Tibial artery (tissue), 4 donors: Measurements from ENCODE around the gene PCDHAC2.

Source experiments
- DNase-seq, 2 donors: peaks; one replicate each; pipeline ENCODE4 v3.0.0-alpha.2; 2019
- H3K27ac ChIP-seq, 2 donors: fragments of 200-600 bp; sonication (generic) in 1 of 2; 1 replicate in 1 of 2; 2 replicates in 1 of 2; pipeline ENCODE4 v1.5.1; 2018 to 2019; ENCODE audit warnings: mild to moderate bottlenecking in 1 of 2
- H3K27me3 ChIP-seq, 2 donors: fragments of 200-600 bp; sonication (generic) in 1 of 2; one replicate each; pipeline versions ENCODE4 v1.5.1 to v1.6.0; 2016 to 2019
- H3K36me3 ChIP-seq, 3 donors: fragments of 200-600 bp; sonication (generic) in 2 of 3; one replicate each; pipeline ENCODE4 v1.5.1; 2016 to 2019; ENCODE audit warnings: mild to moderate bottlenecking in 2 of 3
- H3K4me1 ChIP-seq, 4 donors: fragments of 200-600 bp; sonication (generic) in 2 of 4; 1 replicate in 3 of 4; 2 replicates in 1 of 4; pipeline ENCODE4 v1.5.1; 2016 to 2019
- H3K4me3 ChIP-seq, 2 donors: fragments of 200-600 bp; sonication (generic) in 1 of 2; 1 replicate in 1 of 2; 2 replicates in 1 of 2; pipeline ENCODE4 v1.5.1; 2018 to 2019; ENCODE audit warnings: mild to moderate bottlenecking in 2 of 2
- H3K9me3 ChIP-seq, 3 donors: fragments of 200-600 bp; sonication (generic) in 1 of 3; one replicate each; pipeline ENCODE4 v1.5.1; 2016 to 2019
- CTCF ChIP-seq, 2 experiments: fragments of 200-600 bp in 1 of 2; fragments of 450-650 bp in 1 of 2; IDR thresholded peaks; one replicate each; pipeline ENCODE4 v1.5.1; 2017 to 2019; ENCODE audit warnings: antibody characterized with exemption in 2 of 2, mild to moderate bottlenecking in 1 of 2, moderate library complexity in 1 of 2
- intact Hi-C: fragments of 100-400 bp; cut with DNase I; formaldehyde crosslinking; loops from one replicate; pipeline ENCODE4 v1.15.0; 2023; ENCODE audit warnings: low total_unique reads

The PCDHAC2 gene

GRCh38 chr5:140978260-140978659 is 12.0 kb downstream of the PCDHAC2 start:
- H3K4me3 ChIP-seq, result no peak overlapping the region
- H3K4me1 ChIP-seq, result no peaks in the 10 kb centered on the region
- H3K27me3 ChIP-seq, result no peaks in the 10 kb centered on the region
- no peaks in the 10 kb centered on the region for H3K9me3 ChIP-seq
- no peak for TF ChIP-seq CTCF (IDR thresholded peaks at IDR 0.05)
- H3K27ac ChIP-seq, result no peak overlapping the region
- H3K36me3 ChIP-seq, result no peaks in the 10 kb centered on the region
- no peak for DNase-seq
- intact Hi-C loops, result no loop called here

DNA sequence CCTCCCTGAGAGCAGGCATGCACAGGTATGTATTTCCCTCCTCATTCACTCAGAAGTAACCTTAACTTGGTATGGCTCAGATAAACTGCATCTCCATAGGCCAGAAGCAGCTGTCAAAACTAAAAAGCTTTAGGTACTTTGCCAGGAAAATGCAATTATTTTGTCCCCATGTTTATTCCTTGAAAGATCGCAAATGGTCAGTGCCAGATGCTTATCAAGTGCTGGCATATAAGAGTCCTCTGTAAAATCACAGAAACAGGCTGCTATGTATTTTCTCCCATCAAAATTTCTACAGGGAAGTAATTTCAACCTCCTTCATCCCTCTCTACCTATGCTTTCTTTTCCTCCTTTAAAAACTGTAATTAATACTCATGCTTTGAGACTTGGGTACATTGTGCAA is 12.7 kb downstream of the PCDHAC2 start:
- no peaks in the 10 kb centered on the region for H3K36me3 ChIP-seq
- TF ChIP-seq CTCF (IDR thresholded peaks at IDR 0.05), result no peak
- no peaks in the 10 kb centered on the region for H3K27me3 ChIP-seq
- H3K9me3 ChIP-seq, result no peaks in the 10 kb centered on the region
- no peak for DNase-seq
- no peaks in the 10 kb centered on the region for H3K4me1 ChIP-seq
- H3K27ac ChIP-seq, result no peak overlapping the region
- intact Hi-C loops, result no loop called here
- H3K4me3 ChIP-seq, result no peak overlapping the region

GRCh38 chr5:140982083-140982716 is 15.9 kb downstream of the PCDHAC2 start:
- no peaks in the 10 kb centered on the region for H3K36me3 ChIP-seq
- TF ChIP-seq CTCF (IDR thresholded peaks at IDR 0.05), result no peak
- no peak for DNase-seq
- no peaks in the 10 kb centered on the region for H3K4me1 ChIP-seq
- no peaks in the 10 kb centered on the region for H3K27me3 ChIP-seq
- intact Hi-C loops, result no loop called here
- H3K4me3 ChIP-seq, result no peak overlapping the region
- no peaks in the 10 kb centered on the region for H3K9me3 ChIP-seq
- H3K27ac ChIP-seq, result no peak overlapping the region

DNA sequence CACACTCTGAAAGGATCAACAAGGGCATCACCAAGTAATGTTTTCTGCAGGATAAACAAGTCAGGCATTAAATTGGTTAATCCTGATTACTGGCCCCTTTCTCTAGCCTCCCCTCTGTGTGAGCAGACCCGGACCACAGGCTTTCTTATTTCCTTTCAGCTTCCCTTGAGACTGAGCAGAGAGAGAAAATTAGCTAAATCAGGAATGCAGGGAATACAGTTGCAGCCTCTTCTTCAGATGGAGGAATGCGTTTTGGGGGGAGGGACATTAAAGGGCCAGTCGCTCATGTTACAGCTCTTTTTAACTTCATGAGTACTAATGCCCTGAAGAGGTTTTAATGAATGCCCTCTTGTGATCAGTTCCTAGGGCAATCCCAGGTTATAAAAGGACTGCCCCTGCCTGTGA is 19.8 kb downstream of the PCDHAC2 start:
- Histone ChIP-seq H3K36me3 (no peaks in the 10 kb centered on the region), H3K27ac (no peak overlapping the region), H3K4me3 (no peak overlapping the region), H3K4me1 (no peaks in the 10 kb centered on the region), H3K27me3 (no peaks in the 10 kb centered on the region), H3K9me3 (no peaks in the 10 kb centered on the region)
- DNase-seq, result no peak
- no peak for TF ChIP-seq CTCF (IDR thresholded peaks at IDR 0.05)
- intact Hi-C loops, result no loop called here

GRCh38 chr5:140988100-140988499 is 21.8 kb downstream of the PCDHAC2 start:
- H3K9me3 ChIP-seq, result no peaks in the 10 kb centered on the region
- no peaks in the 10 kb centered on the region for H3K4me1 ChIP-seq
- H3K36me3 ChIP-seq, result no peaks in the 10 kb centered on the region
- no peaks in the 10 kb centered on the region for H3K27me3 ChIP-seq
- H3K27ac ChIP-seq, result no peak overlapping the region
- intact Hi-C loops, result no loop called here
- no peak for TF ChIP-seq CTCF (IDR thresholded peaks at IDR 0.05)
- no peak for DNase-seq
- H3K4me3 ChIP-seq, result no peak overlapping the region

DNA sequence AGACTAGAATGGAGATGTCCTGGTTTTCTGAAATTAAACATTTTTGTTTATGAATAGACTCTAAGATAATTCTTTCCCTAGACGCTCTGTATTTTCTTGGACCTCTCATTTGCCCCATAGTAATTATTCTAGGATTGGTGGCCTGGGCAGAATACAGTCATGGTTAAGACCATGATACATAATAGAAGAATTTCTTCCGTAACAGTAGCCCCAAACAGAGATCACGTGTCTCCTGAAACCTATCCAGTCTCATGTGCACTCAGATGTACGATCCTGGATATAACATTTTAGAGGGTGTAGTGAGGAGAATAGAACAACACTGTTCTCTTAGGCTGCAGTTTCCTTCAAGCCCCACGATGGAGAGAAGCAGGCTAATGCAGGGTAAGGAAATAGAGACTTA is 22.3 kb downstream of the PCDHAC2 start:
- Histone ChIP-seq H3K27me3 (no peaks in the 10 kb centered on the region), H3K27ac (no peak overlapping the region), H3K9me3 (no peaks in the 10 kb centered on the region), H3K4me3 (no peak overlapping the region), H3K4me1 (no peaks in the 10 kb centered on the region), H3K36me3 (no peaks in the 10 kb centered on the region)
- intact Hi-C loops, result no loop called here
- TF ChIP-seq CTCF (IDR thresholded peaks at IDR 0.05), result no peak
- no peak for DNase-seq
